GM23338 (cell line): ENCODE measurements around the gene PCK2. TPM values are rescaled to one million over a fixed set of nuclear protein-coding genes. Genes with fewer than 3 reads are reported as not detected.

Experiments
- ATAC-seq: fragments of 200-7000 bp; cut with Tn5 transposase; 3 replicates; pipeline ENCODE4 v1.9.1; 2020
- DNase-seq: peaks from one replicate; pipeline ENCODE4 v3.0.0-alpha.2; 2015; ENCODE audit warnings: low spot score
- H2AFZ ChIP-seq: fragments of 200-600 bp; sonication (generic); 2 replicates; pipeline ENCODE4 v1.8.0; 2016; ENCODE audit warnings: antibody characterized with exemption, mild to moderate bottlenecking, moderate library complexity
- H3F3A ChIP-seq: fragments of 200-600 bp; sonication (generic); replicated peaks from 2 replicates; pipeline ENCODE4 v1.8.0; 2017; ENCODE audit warnings: antibody characterized with exemption, mixed run types, low read depth
- H3K27ac ChIP-seq: fragments of 200-600 bp; sonication (generic); 2 replicates; pipeline ENCODE4 v1.6.1; 2016; ENCODE audit warnings: low read depth
- H3K27me3 ChIP-seq: fragments of 200-600 bp; sonication (generic); 2 replicates; pipeline ENCODE4 v1.8.0; 2016; ENCODE audit warnings: mild to moderate bottlenecking, mixed run types, moderate library complexity; ENCODE audit not compliant: insufficient read depth
- H3K36me3 ChIP-seq: fragments of 200-600 bp; sonication (generic); 2 replicates; pipeline ENCODE4 v1.8.0; 2016; ENCODE audit warnings: mild to moderate bottlenecking; ENCODE audit not compliant: insufficient read depth
- H3K4me1 ChIP-seq: fragments of 200-600 bp; sonication (generic); 2 replicates; pipeline ENCODE4 v1.8.0; 2016; ENCODE audit warnings: mild to moderate bottlenecking, moderate library complexity; ENCODE audit not compliant: insufficient read depth
- H3K4me2 ChIP-seq: fragments of 200-600 bp; sonication (generic); 2 replicates; pipeline ENCODE4 v1.7.1; 2017; ENCODE audit warnings: mixed run types
- H3K4me3 ChIP-seq: fragments of 200-600 bp; sonication (generic); 2 replicates; pipeline ENCODE4 v1.6.1; 2016; ENCODE audit warnings: mixed run types
- H3K79me2 ChIP-seq: fragments of 200-600 bp; sonication (generic); replicated peaks from 2 replicates; pipeline ENCODE4 v1.8.0; 2017; ENCODE audit warnings: mild to moderate bottlenecking; ENCODE audit not compliant: insufficient read depth
- H3K9me2 ChIP-seq: fragments of 200-600 bp; sonication (generic); 2 replicates; pipeline ENCODE4 v1.8.0; 2017; ENCODE audit not compliant: insufficient read depth
- H4K20me1 ChIP-seq: fragments of 200-600 bp; sonication (generic); replicated peaks from 2 replicates; pipeline ENCODE4 v1.8.0; 2017; ENCODE audit warnings: mild to moderate bottlenecking; ENCODE audit not compliant: insufficient read depth
- H3K27ac Mint-ChIP-seq: 2 replicates; pipeline ENCODE4 v1.8.0; 2020; ENCODE audit warnings: inconsistent platforms, mild to moderate bottlenecking, moderate library complexity, mixed read lengths
- H3K27me3 Mint-ChIP-seq: 3 replicates; pipeline ENCODE4 v1.8.0; 2022; ENCODE audit warnings: low read depth, mild to moderate bottlenecking, moderate library complexity, mixed read lengths, inconsistent platforms; ENCODE audit not compliant: insufficient read depth, poor library complexity
- H3K36me3 Mint-ChIP-seq: 3 replicates; pipeline ENCODE4 v1.8.0; 2021; ENCODE audit warnings: low read depth, mild to moderate bottlenecking, inconsistent platforms, moderate library complexity, mixed read lengths
- H3K4me1 Mint-ChIP-seq: 3 replicates; pipeline ENCODE4 v1.8.0; 2020; ENCODE audit warnings: mild to moderate bottlenecking, inconsistent platforms, mixed read lengths
- H3K4me3 Mint-ChIP-seq: 3 replicates; pipeline ENCODE4 v1.8.0; 2021; ENCODE audit warnings: moderate library complexity, mild to moderate bottlenecking, inconsistent platforms, mixed read lengths
- H3K9me3 Mint-ChIP-seq: 3 replicates; pipeline ENCODE4 v1.8.0; 2020; ENCODE audit warnings: moderate library complexity, mild to moderate bottlenecking, inconsistent platforms, mixed read lengths
- CREB1 ChIP-seq: fragments of 250-450 bp; sonication (Bioruptor Pico); IDR thresholded peaks from 2 replicates; pipeline ENCODE4 v1.5.0; 2020; ENCODE audit warnings: low read depth, mild to moderate bottlenecking, moderate library complexity
- CTCF ChIP-seq, 2 experiments: fragments of 200-600 bp in 1 of 2; sonication (generic) in 1 of 2; conservative IDR thresholded peaks; 2 replicates each; pipeline versions ENCODE4 v1.5.1 to v1.6.1; 2016 to 2017; ENCODE audit warnings: antibody characterized with exemption in 2 of 2, low read depth in 2 of 2, mild to moderate bottlenecking in 2 of 2, moderate library complexity in 1 of 2
- ETS1 ChIP-seq: IDR thresholded peaks from 2 replicates; pipeline ENCODE4 v1.6.1; 2016; ENCODE audit warnings: antibody characterized with exemption
- EZH2 ChIP-seq: fragments of 200-600 bp; sonication (generic); IDR thresholded peaks from one replicate; pipeline ENCODE4 v1.8.0; 2017; ENCODE audit warnings: antibody characterized with exemption, mild to moderate bottlenecking, low read depth; ENCODE audit not compliant: unreplicated experiment
- EZH2phosphoT487 ChIP-seq: fragments of 200-600 bp; sonication (generic); IDR thresholded peaks from one replicate; pipeline ENCODE4 v1.8.1; 2018; ENCODE audit warnings: antibody characterized with exemption; ENCODE audit not compliant: unreplicated experiment
- JUNB ChIP-seq: IDR thresholded peaks from one replicate; pipeline ENCODE4 v1.6.1; 2016; ENCODE audit warnings: antibody characterized with exemption; ENCODE audit not compliant: unreplicated experiment
- NANOG ChIP-seq: IDR thresholded peaks from 2 replicates; pipeline ENCODE4 v1.6.1; 2016; ENCODE audit warnings: antibody characterized with exemption, borderline replicate concordance
- POLR2AphosphoS5 ChIP-seq: IDR thresholded peaks from 2 replicates; pipeline ENCODE4 v1.6.1; 2016; ENCODE audit warnings: antibody characterized with exemption, low read depth
- REST ChIP-seq: IDR thresholded peaks from one replicate; pipeline ENCODE4 v1.6.1; 2018; ENCODE audit warnings: antibody characterized with exemption; ENCODE audit not compliant: unreplicated experiment
- STAT1 ChIP-seq: IDR thresholded peaks from one replicate; pipeline ENCODE4 v1.6.1; 2016; ENCODE audit warnings: antibody characterized with exemption; ENCODE audit not compliant: unreplicated experiment
- ZNF114 ChIP-seq: fragments of 250-450 bp; sonication (Bioruptor Pico); IDR thresholded peaks from 2 replicates; pipeline ENCODE4 v1.5.0; 2020; ENCODE audit warnings: mild to moderate bottlenecking, moderate library complexity
- ZNF331 ChIP-seq: fragments of 250-450 bp; sonication (Bioruptor Pico); IDR thresholded peaks from 2 replicates; pipeline ENCODE4 v1.5.0; 2020; ENCODE audit warnings: low read depth, mild to moderate bottlenecking, moderate library complexity
- ZNF462 ChIP-seq: fragments of 250-450 bp; sonication (Bioruptor Pico); IDR thresholded peaks from 2 replicates; pipeline ENCODE4 v1.5.0; 2020; ENCODE audit warnings: mild to moderate bottlenecking, moderate library complexity
- polyA plus RNA-seq: library from polyadenylated mRNA; unstranded; fragments of >200 nt; fragmentation: Nextera tagmentation; extraction: Ambion mirVana; gene quantifications from 2 replicates; pipeline ENCODE4 v1.2.1, GENCODE V29; 2016
- total RNA-seq: library from RNA; depleted of rRNA; stranded (reverse); fragments of >200 nt; shearing (Covaris generic); gene quantifications from 2 replicates; pipeline ENCODE4 v1.2.3, GENCODE V29; 2014

The PCK2 gene
- total and polyA plus RNA-seq, 2 experiments from 2014 or later = 53.5 to 103 TPM

GRCh38 chr14:24074625-24075484 is 19.3 kb upstream of the PCK2 start:
- no peak overlapping the region for H3K27ac Mint-ChIP-seq
- no peaks in the 10 kb centered on the region for H3K27me3 ChIP-seq
- no peaks in the 10 kb centered on the region; the same call in 2 of the 3 replicates for H3K36me3 Mint-ChIP-seq
- DNase-seq (no peak), ATAC-seq (no peak)
- peaks cover 6% of the 10 kb centered on the region; the same call in 1 of the 2 replicates for H3K4me1 ChIP-seq
- H3K9me2 ChIP-seq = no peaks in the 10 kb centered on the region
- H2AFZ ChIP-seq = no peak overlapping the region
- 0 out of 2 replicates have a peak, but pooled peaks cover 4% of the 10 kb centered on the region for H3F3A ChIP-seq
- no peak overlapping the region for H3K4me3 ChIP-seq
- H4K20me1 ChIP-seq = no peaks in the 10 kb centered on the region
- H3K79me2 ChIP-seq = no peaks in the 10 kb centered on the region
- H3K36me3 ChIP-seq = no peaks in the 10 kb centered on the region
- TF ChIP-seq REST = no peak
- TF ChIP-seq STAT1 = no peak
- TF ChIP-seq EZH2 = no peak
- TF ChIP-seq ETS1 = no peak
- no peak for TF ChIP-seq ZNF114 (CRISPR knock-in tag)
- no peak for TF ChIP-seq ZNF331
- TF ChIP-seq EZH2phosphoT487 = no peak
- no peak for TF ChIP-seq CREB1
- TF ChIP-seq NANOG = no peak
- no peak for TF ChIP-seq CTCF (conservative IDR thresholded peaks at IDR 0.05; ENCODE audit: low read depth in 2 of 2)
- no peak for TF ChIP-seq JUNB
- no peak for TF ChIP-seq ZNF462 (CRISPR knock-in tag)
- TF ChIP-seq POLR2AphosphoS5 = no peak
- no peak overlapping the region for H3K27ac ChIP-seq
- peaks cover 20% of the 10 kb centered on the region for H3K27me3 Mint-ChIP-seq
- H3K4me3 Mint-ChIP-seq = no peak overlapping the region
- no peaks in the 10 kb centered on the region for H3K9me3 Mint-ChIP-seq
- no peak overlapping the region for H3K4me2 ChIP-seq
- peaks cover 27% of the 10 kb centered on the region for H3K4me1 Mint-ChIP-seq
